ENCODE measurements around the gene PRR3. TPM values are rescaled to one million over a fixed set of nuclear protein-coding genes. Genes with fewer than 3 reads are reported as not detected.

The PRR3 gene
- total RNA-seq, 1 experiment from 2014 or later, result 49.9 TPM

DNA sequence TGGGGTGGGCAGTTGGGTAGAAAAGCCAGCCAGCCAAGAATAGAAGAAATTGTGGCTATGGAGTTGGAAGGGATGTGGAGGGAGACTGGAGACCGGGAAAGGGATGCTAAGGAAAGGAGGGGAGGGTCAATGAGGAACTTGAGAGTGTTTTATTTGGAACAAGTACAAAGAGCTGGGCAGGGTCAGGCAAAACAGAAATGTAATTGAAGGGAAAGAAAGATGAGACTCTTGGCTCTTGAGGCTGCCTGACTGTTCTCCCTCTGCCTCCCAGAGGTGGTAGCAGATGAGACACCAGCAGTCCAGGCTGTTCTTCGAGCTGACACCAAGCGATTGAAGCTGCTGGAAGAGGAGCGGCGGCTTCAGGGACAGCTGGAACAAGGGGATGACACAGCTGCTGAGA is 26.8 kb downstream of the PRR3 start:
- no peak for DNase-seq (ENCODE audit: low spot score)
- H3K9me3 ChIP-seq (ENCODE audit: low read depth, low read length, poor library complexity, severe bottlenecking), result no peaks in the 10 kb centered on the region
- H3K4me3 ChIP-seq (ENCODE audit: low read depth, low read length, poor library complexity, severe bottlenecking), result no peak overlapping the region
- POLR2A ChIA-PET (ENCODE audit: low non-redundant PET), result no interaction called here
- TF ChIP-seq EZH2 (IDR thresholded peaks at IDR 0.05; ENCODE audit: borderline replicate concordance, low read depth, low read length, poor library complexity, severe bottlenecking), result no peak
- TF ChIP-seq, protein P1, sequence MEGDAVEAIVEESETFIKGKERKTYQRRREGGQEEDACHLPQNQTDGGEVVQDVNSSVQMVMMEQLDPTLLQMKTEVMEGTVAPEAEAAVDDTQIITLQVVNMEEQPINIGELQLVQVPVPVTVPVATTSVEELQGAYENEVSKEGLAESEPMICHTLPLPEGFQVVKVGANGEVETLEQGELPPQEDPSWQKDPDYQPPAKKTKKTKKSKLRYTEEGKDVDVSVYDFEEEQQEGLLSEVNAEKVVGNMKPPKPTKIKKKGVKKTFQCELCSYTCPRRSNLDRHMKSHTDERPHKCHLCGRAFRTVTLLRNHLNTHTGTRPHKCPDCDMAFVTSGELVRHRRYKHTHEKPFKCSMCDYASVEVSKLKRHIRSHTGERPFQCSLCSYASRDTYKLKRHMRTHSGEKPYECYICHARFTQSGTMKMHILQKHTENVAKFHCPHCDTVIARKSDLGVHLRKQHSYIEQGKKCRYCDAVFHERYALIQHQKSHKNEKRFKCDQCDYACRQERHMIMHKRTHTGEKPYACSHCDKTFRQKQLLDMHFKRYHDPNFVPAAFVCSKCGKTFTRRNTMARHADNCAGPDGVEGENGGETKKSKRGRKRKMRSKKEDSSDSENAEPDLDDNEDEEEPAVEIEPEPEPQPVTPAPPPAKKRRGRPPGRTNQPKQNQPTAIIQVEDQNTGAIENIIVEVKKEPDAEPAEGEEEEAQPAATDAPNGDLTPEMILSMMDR (conservative IDR thresholded peaks at IDR 0.05; ENCODE audit: low read depth, low read length), result no peak
- intact Hi-C loops (cut with micrococcal nuclease; ENCODE audit: unreplicated experiment), result no loop called here
- peaks cover 88% of the 10 kb centered on the region for H3K36me3 ChIP-seq (ENCODE audit: insufficient read depth, low read length, poor library complexity, severe bottlenecking)
- no peak overlapping the region for H3K27ac ChIP-seq (ENCODE audit: low read depth, low read length, poor library complexity, severe bottlenecking)
- CTCF ChIA-PET, result no interaction called here
- H3K27me3 ChIP-seq (replicated peaks; ENCODE audit: insufficient read depth, low read depth, low read length, poor library complexity), result no peaks in the 10 kb centered on the region
- BruUV-seq (replicated peaks), result no TSS peak
- H3K4me1 ChIP-seq (ENCODE audit: insufficient read depth, low read length, poor library complexity, severe bottlenecking), result no peaks in the 10 kb centered on the region

GRCh38 chr6:30589754-30590358 is 32.8 kb downstream of the PRR3 start:
- Histone ChIP-seq H3K4me1 (ENCODE audit: insufficient read depth, low read length, poor library complexity, severe bottlenecking) (no peaks in the 10 kb centered on the region), H3K27ac (ENCODE audit: low read depth, low read length, poor library complexity, severe bottlenecking) (no peak overlapping the region), H3K27me3 (replicated peaks; ENCODE audit: insufficient read depth, low read depth, low read length, poor library complexity) (no peaks in the 10 kb centered on the region), H3K9me3 (ENCODE audit: low read depth, low read length, poor library complexity, severe bottlenecking) (no peaks in the 10 kb centered on the region), H3K4me3 (ENCODE audit: low read depth, low read length, poor library complexity, severe bottlenecking) (no peak overlapping the region), H3K36me3 (ENCODE audit: insufficient read depth, low read length, poor library complexity, severe bottlenecking) (peaks cover 78% of the 10 kb centered on the region)
- ChIA-PET POLR2A (ENCODE audit: low non-redundant PET) (no interaction called here), CTCF (no interaction called here)
- intact Hi-C loops (cut with micrococcal nuclease; ENCODE audit: unreplicated experiment), result no loop called here
- no peak for TF ChIP-seq EZH2 (IDR thresholded peaks at IDR 0.05; ENCODE audit: borderline replicate concordance, low read depth, low read length, poor library complexity, severe bottlenecking)
- TF ChIP-seq, protein P1 (conservative IDR thresholded peaks at IDR 0.05; ENCODE audit: low read depth, low read length), result no peak
- no peak for DNase-seq (ENCODE audit: low spot score)
- BruUV-seq (replicated peaks), result no TSS peak

DNA sequence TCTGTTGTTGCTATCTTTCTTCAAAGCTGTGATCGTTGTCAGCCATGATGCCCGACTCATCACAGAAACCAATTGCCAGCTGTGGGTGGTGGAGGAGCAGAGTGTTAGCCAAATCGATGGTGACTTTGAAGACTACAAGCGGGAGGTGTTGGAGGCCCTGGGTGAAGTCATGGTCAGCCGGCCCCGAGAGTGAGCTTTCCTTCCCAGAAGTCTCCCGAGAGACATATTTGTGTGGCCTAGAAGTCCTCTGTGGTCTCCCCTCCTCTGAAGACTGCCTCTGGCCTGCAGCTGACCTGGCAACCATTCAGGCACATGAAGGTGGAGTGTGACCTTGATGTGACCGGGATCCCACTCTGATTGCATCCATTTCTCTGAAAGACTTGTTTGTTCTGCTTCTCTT is 33.4 kb downstream of the PRR3 start:
- TF ChIP-seq EZH2 (IDR thresholded peaks at IDR 0.05; ENCODE audit: borderline replicate concordance, low read depth, low read length, poor library complexity, severe bottlenecking), result no peak
- TF ChIP-seq, protein P1 (conservative IDR thresholded peaks at IDR 0.05; ENCODE audit: low read depth, low read length), result no peak
- Histone ChIP-seq H3K27ac (ENCODE audit: low read depth, low read length, poor library complexity, severe bottlenecking) (peak overlapping the region; percentile 59), H3K4me1 (ENCODE audit: insufficient read depth, low read length, poor library complexity, severe bottlenecking) (no peaks in the 10 kb centered on the region), H3K36me3 (ENCODE audit: insufficient read depth, low read length, poor library complexity, severe bottlenecking) (peaks cover 72% of the 10 kb centered on the region), H3K4me3 (ENCODE audit: low read depth, low read length, poor library complexity, severe bottlenecking) (no peak overlapping the region), H3K9me3 (ENCODE audit: low read depth, low read length, poor library complexity, severe bottlenecking) (no peaks in the 10 kb centered on the region), H3K27me3 (replicated peaks; ENCODE audit: insufficient read depth, low read depth, low read length, poor library complexity) (no peaks in the 10 kb centered on the region)
- DNase-seq (ENCODE audit: low spot score), result no peak
- ChIA-PET CTCF (interaction anchor here (0.6 kb wide), 1 partner anchor 24 kb away, joined by 7 read pairs; no protein-coding TSS in a partner anchor), POLR2A (ENCODE audit: low non-redundant PET) (interaction anchor here (0.6 kb wide), 1 partner anchor 24 kb away, joined by 9 read pairs; no protein-coding TSS in a partner anchor)
- no TSS peak for BruUV-seq (replicated peaks)
- intact Hi-C loops (cut with micrococcal nuclease; ENCODE audit: unreplicated experiment), result no loop called here
